OCI-LY1 (cell line): ENCODE results near the gene LRRC8D.

Source experiments
- H2AFZ ChIP-seq: fragments of 200-600 bp; sonication (generic), shearing (Covaris generic); 2 replicates; pipeline ENCODE4 v1.6.0; 2014; ENCODE audit warnings: antibody characterized with exemption, mild to moderate bottlenecking, low read length
- H3F3A ChIP-seq: fragments of 200-600 bp; sonication (generic), shearing (Covaris generic); 2 replicates; pipeline ENCODE4 v1.6.0; 2014; ENCODE audit warnings: mild to moderate bottlenecking, antibody characterized with exemption, low read length, moderate library complexity; ENCODE audit not compliant: insufficient read depth
- H3K27ac ChIP-seq: fragments of 200-600 bp; sonication (generic); 2 replicates; pipeline ENCODE4 v1.5.1; 2014; ENCODE audit warnings: low read length, mixed run types, mild to moderate bottlenecking, low read depth; ENCODE audit not compliant: poor library complexity, severe bottlenecking
- H3K27me3 ChIP-seq: fragments of 200-600 bp; sonication (generic); 2 replicates; pipeline ENCODE4 v1.6.0; 2014; ENCODE audit warnings: antibody characterized with exemption, mild to moderate bottlenecking, low read length, moderate library complexity; ENCODE audit not compliant: insufficient read depth
- H3K36me3 ChIP-seq: fragments of 200-600 bp; sonication (generic); 2 replicates; pipeline ENCODE4 v1.6.1; 2014; ENCODE audit warnings: mild to moderate bottlenecking, antibody characterized with exemption, low read length, moderate library complexity, mixed read lengths; ENCODE audit not compliant: insufficient read depth
- H3K4me1 ChIP-seq: fragments of 200-600 bp; sonication (generic); 2 replicates; pipeline ENCODE4 v1.5.1; 2014; ENCODE audit warnings: mild to moderate bottlenecking, low read length, moderate library complexity; ENCODE audit not compliant: insufficient read depth, severe bottlenecking
- H3K4me2 ChIP-seq: fragments of 200-600 bp; sonication (generic), shearing (Covaris generic); 2 replicates; pipeline ENCODE4 v1.6.1; 2014; ENCODE audit warnings: low read length
- H3K4me3 ChIP-seq: fragments of 200-600 bp; sonication (generic); 2 replicates; pipeline ENCODE4 v1.5.1; 2014; ENCODE audit warnings: low read length, low read depth, mild to moderate bottlenecking, mixed read lengths; ENCODE audit not compliant: poor library complexity, severe bottlenecking
- H3K79me2 ChIP-seq: fragments of 200-600 bp; shearing (Covaris generic); 2 replicates; pipeline ENCODE4 v1.6.1; 2016; ENCODE audit warnings: mixed run types, low read length, mixed read lengths; ENCODE audit not compliant: insufficient read depth
- H3K9ac ChIP-seq: fragments of 200-600 bp; sonication (generic), shearing (Covaris generic); 2 replicates; pipeline ENCODE4 v1.6.1; 2014; ENCODE audit warnings: mild to moderate bottlenecking, low read length, mixed read lengths
- H3K9me2 ChIP-seq: fragments of 200-600 bp; sonication (generic), shearing (Covaris generic); 2 replicates; pipeline ENCODE4 v1.6.1; 2014; ENCODE audit warnings: low read depth, mild to moderate bottlenecking, low read length, mixed read lengths
- H3K9me3 ChIP-seq: fragments of 200-600 bp; shearing (Covaris generic); 2 replicates; pipeline ENCODE4 v1.6.1; 2014; ENCODE audit warnings: low read length, mixed read lengths
- H4K20me1 ChIP-seq: fragments of 200-600 bp; sonication (generic), shearing (Covaris generic); 2 replicates; pipeline ENCODE4 v1.6.0; 2016; ENCODE audit warnings: mild to moderate bottlenecking, low read length; ENCODE audit not compliant: insufficient read depth
- EZH2 ChIP-seq: fragments of 200-600 bp; sonication (generic), shearing (Covaris generic); IDR thresholded peaks from 2 replicates; pipeline ENCODE4 v1.8.0; 2017; ENCODE audit warnings: borderline replicate concordance, mixed run types, mild to moderate bottlenecking, antibody characterized with exemption, low read length, moderate library complexity, mixed read lengths
- TF ChIP-seq, protein P1 (sequence below): fragments of 200-600 bp; sonication (generic), shearing (Covaris generic); IDR thresholded peaks from 2 replicates; pipeline ENCODE4 v1.5.1; 2017; ENCODE audit warnings: mild to moderate bottlenecking, antibody characterized with exemption, low read length, moderate library complexity, mixed read lengths

Gene LRRC8D

DNA sequence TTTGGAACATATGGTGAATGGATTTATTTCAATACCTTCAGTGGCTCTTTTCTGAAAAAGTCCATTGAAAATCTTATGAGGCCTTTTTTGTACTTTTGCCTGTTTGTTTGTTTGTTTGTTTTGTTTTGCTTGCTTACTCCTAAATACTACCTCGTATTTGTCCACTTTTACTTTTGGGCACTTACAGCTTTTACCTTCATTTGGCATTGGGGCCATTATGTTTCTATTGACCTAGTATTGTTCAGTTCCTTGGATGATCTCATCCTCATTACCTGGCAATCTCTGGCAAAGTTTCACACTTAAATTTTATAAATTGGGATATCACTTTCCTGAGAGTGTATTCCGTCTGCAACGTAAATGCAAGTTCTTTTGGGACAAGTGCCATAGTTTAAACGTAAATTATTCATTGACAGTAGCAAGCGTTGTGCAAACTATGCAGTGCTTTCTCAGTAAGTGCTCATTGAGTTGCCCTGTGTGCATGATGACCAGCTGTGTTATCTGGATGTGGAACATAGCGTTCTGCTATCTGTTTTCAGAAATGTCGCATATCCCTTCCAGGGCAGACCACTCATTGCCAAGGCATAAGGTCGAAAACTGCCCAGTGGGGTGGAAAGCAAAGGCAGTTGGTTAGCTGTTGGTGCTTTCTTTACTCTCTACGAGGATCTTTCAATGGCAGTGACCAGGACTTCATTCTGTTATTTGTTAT is 51.1 kb downstream of the LRRC8D start:
- H3K79me2 ChIP-seq, result peaks cover 29% of the 10 kb centered on the region
- peaks cover 54% of the 10 kb centered on the region for H3K36me3 ChIP-seq
- no peaks in the 10 kb centered on the region for H3K27me3 ChIP-seq
- H3K4me2 ChIP-seq, result no peak overlapping the region
- no peak overlapping the region for H3K9ac ChIP-seq
- H3K4me1 ChIP-seq, result no peaks in the 10 kb centered on the region
- no peaks in the 10 kb centered on the region for H3K9me3 ChIP-seq
- no peak for TF ChIP-seq EZH2
- TF ChIP-seq, protein P1, sequence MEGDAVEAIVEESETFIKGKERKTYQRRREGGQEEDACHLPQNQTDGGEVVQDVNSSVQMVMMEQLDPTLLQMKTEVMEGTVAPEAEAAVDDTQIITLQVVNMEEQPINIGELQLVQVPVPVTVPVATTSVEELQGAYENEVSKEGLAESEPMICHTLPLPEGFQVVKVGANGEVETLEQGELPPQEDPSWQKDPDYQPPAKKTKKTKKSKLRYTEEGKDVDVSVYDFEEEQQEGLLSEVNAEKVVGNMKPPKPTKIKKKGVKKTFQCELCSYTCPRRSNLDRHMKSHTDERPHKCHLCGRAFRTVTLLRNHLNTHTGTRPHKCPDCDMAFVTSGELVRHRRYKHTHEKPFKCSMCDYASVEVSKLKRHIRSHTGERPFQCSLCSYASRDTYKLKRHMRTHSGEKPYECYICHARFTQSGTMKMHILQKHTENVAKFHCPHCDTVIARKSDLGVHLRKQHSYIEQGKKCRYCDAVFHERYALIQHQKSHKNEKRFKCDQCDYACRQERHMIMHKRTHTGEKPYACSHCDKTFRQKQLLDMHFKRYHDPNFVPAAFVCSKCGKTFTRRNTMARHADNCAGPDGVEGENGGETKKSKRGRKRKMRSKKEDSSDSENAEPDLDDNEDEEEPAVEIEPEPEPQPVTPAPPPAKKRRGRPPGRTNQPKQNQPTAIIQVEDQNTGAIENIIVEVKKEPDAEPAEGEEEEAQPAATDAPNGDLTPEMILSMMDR, result no peak
- H3K4me3 ChIP-seq, result no peak overlapping the region
- H4K20me1 ChIP-seq, result no peaks in the 10 kb centered on the region
- no peaks in the 10 kb centered on the region for H3F3A ChIP-seq
- no peaks in the 10 kb centered on the region for H3K9me2 ChIP-seq
- no peak overlapping the region for H3K27ac ChIP-seq
- H2AFZ ChIP-seq, result no peak overlapping the region

DNA sequence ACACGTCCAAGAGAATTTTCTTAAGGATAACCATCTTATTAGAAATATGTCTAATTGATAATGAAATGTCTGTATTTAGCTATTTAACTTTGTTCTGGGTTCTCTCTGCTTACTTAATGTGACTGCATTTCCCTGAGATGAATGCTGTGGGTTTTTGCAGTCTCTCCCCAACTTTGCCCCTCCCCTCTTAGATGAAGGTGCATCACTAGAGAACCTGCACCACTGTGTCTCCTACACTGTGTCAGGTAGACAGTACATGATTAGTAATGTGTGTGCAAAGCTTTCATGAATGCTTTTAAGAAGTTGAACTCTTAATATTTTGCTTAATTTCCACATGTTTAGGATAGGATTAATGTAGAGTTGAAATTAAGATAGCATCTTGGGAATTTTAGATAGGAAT is 51.7 kb downstream of the LRRC8D start:
- H3K79me2 ChIP-seq, result peaks cover 29% of the 10 kb centered on the region
- H3F3A ChIP-seq, result no peaks in the 10 kb centered on the region
- peaks cover 55% of the 10 kb centered on the region for H3K36me3 ChIP-seq
- no peaks in the 10 kb centered on the region for H3K9me3 ChIP-seq
- H2AFZ ChIP-seq, result no peak overlapping the region
- no peaks in the 10 kb centered on the region for H3K27me3 ChIP-seq
- H3K4me2 ChIP-seq, result no peak overlapping the region
- H3K27ac ChIP-seq, result no peak overlapping the region
- no peaks in the 10 kb centered on the region for H4K20me1 ChIP-seq
- TF ChIP-seq, protein P1, result no peak
- TF ChIP-seq EZH2, result no peak
- no peak overlapping the region for H3K9ac ChIP-seq
- H3K4me3 ChIP-seq, result no peak overlapping the region
- H3K9me2 ChIP-seq, result no peaks in the 10 kb centered on the region
- no peaks in the 10 kb centered on the region for H3K4me1 ChIP-seq

DNA sequence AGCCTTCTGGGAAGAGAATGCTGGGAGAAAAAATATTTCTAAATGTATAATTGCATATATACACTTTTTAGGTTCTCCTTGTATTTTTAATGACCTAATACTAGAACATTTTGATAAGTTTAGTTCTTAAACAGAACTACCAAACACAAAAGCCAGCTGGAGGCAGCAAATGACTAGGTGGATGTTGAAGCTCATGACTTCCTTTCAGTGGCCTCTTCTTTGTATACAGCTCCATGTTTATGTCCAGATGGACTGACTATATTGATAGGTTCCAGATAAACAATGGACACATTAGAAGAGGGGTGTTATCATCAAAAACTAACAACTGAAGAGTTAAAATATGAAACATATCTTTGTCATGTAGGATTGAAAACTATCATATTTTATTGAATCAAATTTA is 52.5 kb downstream of the LRRC8D start:
- H3K9me2 ChIP-seq, result no peaks in the 10 kb centered on the region
- H3F3A ChIP-seq, result no peaks in the 10 kb centered on the region
- H3K4me3 ChIP-seq, result no peak overlapping the region
- peaks cover 55% of the 10 kb centered on the region for H3K36me3 ChIP-seq
- H4K20me1 ChIP-seq, result no peaks in the 10 kb centered on the region
- H3K27ac ChIP-seq, result no peak overlapping the region
- no peaks in the 10 kb centered on the region for H3K9me3 ChIP-seq
- H2AFZ ChIP-seq, result no peak overlapping the region
- H3K79me2 ChIP-seq, result peaks cover 30% of the 10 kb centered on the region
- H3K4me2 ChIP-seq, result no peak overlapping the region
- no peaks in the 10 kb centered on the region for H3K4me1 ChIP-seq
- H3K27me3 ChIP-seq, result no peaks in the 10 kb centered on the region
- no peak overlapping the region for H3K9ac ChIP-seq
- TF ChIP-seq, protein P1, result no peak
- TF ChIP-seq EZH2, result no peak
